ENCODE measurements around the gene PRKN.

The PRKN gene

GRCh38 chr6:162301128-162301527 is 426.4 kb downstream of the PRKN start:
- DNase-seq (ENCODE audit: low spot score), result no peak

DNA sequence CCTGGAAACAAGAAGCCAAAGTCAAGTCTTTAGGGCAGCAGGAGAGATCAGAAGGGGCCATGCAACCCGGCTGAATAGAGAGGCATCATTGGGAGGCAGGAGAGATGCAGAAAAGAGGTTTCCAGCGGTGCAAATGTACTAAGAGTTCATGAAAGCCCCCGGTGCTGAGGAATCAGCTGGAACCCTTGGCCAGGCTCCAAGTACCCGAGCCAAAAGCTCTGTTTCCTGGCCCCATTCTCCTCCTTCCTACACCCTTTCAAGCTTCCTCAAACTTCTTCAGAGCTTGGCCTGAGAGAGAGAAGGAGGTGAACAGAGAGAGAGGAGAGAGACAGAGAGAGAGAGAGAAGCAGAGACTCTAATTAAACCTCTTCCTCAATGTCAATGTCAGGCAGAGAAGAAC is 433.5 kb downstream of the PRKN start:
- no peak for DNase-seq (ENCODE audit: low spot score)

DNA sequence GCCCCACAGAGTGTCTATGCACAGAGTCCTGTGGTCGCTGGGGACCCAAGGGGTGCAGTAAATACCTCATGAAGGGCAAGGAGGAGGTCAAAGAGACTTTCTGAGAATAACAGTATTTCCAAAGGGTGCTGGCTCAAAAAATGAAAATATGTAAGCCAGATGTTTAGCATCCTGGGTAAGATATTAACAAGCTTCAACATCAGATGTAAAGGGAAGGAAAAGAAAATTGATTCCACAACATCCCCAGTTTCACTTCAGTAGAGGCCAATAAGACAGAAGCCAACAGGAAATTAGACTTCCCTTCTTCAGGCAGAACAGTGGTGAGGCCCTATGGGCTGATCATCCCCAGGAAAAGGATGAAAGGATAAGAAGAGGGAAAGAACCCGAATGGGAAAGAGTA is 434.7 kb downstream of the PRKN start:
- DNase-seq (ENCODE audit: low spot score), result no peak

GRCh38 chr6:162290846-162291465 is 436.6 kb downstream of the PRKN start:
- DNase-seq (ENCODE audit: low spot score), result no peak

DNA sequence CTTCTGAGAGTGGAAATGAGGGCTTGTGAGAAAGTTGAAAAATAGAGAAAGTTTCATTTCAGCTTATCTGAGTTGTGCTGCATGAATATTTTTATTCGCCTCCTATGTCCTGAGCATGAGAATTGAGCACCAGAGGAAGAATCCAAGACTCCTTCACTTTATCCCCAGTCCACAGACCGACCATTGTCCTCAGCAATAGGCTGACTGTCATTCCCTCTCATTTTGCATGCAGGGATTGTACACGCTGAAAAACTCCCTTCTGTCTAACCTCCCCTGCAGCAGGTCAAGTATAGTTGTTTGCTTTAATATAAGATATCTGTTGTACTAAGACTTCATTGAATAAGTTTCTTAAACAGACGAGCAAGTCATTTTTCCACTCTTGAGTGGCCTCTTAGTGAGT is 437.6 kb downstream of the PRKN start:
- no peak for DNase-seq (ENCODE audit: low spot score)

DNA sequence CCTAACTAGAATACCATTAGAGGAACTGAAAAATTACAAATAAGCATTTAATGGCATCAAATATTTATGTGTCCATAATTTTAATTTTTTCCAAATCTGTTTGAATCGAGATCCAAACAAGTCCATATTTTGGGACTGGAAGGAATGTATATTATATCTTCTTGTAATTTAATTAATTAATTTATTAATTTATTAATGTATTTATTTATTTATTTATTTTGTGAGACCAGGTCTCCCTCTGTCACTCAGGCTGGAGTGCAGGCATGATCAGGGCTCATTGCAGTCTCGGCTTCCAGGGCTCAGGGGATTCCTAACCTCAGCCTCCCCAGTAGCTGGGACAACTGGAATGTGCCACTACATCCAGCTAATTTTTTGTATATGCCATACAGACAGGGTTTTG is 453.6 kb downstream of the PRKN start:
- DNase-seq (ENCODE audit: low spot score), result no peak

DNA sequence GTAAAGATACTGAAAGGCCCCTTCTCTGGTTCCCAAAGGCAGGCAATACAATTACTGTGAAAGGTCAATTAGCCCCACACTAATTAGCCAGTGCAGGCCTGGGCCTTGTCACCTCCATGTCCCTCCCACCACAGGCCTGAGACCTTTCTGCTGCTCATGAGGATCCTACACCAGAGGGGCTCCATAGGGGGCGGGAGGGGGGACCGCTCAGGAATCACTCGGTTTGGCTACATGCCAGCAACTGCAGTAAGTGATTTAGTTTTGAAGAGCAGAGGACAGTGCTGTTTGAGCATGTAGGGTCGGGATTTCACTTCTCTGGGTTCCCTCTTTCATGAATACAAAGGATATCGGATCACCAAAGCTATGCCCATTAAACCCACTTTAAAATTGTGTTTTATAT is 455.6 kb downstream of the PRKN start:
- DNase-seq (ENCODE audit: low spot score), result no peak

DNA sequence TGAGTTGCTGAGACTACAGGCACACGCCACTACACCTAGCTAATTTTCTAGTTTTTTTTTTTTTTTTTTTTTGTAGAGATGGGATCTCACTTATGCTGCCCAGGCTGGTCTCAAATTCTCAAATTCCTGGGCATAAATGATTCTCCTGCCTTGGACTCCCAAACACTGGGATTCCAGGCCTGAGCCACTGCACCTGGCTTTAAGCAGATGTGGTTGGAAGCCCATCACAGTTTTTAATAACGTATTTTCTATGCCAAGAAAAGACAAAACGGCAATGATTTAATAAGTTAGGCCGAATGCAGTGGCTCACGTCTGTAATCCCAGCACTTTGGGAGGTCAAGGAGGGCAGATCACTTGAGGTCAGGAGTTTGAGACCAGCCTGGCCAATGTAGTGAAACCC is 456.6 kb downstream of the PRKN start:
- no peak for DNase-seq (ENCODE audit: low spot score)

DNA sequence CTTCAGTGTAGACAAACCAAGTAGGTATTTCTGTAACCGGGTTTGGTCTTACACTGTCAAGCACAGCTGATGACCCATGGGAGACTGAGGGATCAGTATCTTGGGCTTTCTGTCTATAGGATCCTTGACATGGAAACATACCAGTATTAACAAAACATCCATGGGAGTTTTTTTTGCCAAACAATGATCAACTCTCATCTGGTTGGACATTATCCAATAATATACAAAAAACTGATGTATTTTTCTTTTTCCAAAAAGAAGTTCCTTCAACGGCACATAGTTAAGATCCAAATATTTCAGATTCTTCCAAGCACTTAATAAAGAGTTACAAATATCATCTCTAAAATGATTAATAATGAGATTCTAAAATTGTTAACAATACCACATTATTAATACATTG is 459.9 kb downstream of the PRKN start:
- DNase-seq (ENCODE audit: low spot score), result no peak

GRCh38 chr6:162267126-162267525 is 460.4 kb downstream of the PRKN start:
- no peak for DNase-seq (ENCODE audit: low spot score)

DNA sequence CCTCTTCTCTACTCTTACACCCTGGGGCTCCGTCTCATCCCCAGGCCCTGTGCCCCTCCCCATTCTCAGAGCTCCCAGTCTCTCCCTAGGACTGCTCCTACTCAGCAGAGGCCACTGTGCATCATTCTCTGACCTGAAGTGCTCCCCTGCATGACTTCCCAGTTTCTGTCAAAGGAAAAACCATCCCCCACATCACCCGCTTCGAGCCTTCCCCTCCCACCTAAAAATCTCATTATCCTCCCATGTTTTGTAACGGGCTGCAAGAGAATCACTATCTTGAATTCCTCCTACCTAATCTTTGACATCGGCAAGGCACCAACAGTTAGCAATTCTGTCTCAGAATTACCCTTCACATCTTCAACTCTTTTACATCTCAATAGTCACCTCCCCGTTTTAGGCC is 463.0 kb downstream of the PRKN start:
- no peak for DNase-seq (ENCODE audit: low spot score)

- no peak for DNase-seq (ENCODE audit: low spot score)
Measured at GRCh38 chr6:162262466-162263196, 464.9 kb downstream of the PRKN start.

DNA sequence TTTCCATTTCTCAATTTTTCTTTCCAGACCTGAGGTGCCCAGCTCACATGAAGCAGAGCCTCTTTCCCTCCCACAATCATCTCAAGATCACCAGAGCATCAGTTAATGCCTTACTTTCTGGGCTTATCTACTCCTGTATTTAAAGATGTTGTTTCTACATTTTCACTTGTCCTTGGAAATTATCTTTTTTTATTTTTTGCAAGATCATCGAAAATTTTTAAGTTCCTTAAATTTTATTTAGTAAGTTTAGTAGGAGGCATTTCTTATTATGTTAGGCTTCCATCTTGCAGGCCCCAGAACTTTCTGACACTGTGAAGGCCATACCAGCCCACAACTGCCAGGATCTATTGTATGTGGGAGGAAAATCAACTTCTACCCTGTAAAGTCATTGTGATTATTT is 466.0 kb downstream of the PRKN start:
- DNase-seq (ENCODE audit: low spot score), result no peak

GRCh38 chr6:162260027-162260426 is 467.5 kb downstream of the PRKN start:
- no peak for DNase-seq (ENCODE audit: low spot score)

GRCh38 chr6:162258647-162259046 is 468.9 kb downstream of the PRKN start:
- no peak for DNase-seq (ENCODE audit: low spot score)

GRCh38 chr6:162256361-162256760 is 471.2 kb downstream of the PRKN start:
- no peak for DNase-seq (ENCODE audit: low spot score)

DNA sequence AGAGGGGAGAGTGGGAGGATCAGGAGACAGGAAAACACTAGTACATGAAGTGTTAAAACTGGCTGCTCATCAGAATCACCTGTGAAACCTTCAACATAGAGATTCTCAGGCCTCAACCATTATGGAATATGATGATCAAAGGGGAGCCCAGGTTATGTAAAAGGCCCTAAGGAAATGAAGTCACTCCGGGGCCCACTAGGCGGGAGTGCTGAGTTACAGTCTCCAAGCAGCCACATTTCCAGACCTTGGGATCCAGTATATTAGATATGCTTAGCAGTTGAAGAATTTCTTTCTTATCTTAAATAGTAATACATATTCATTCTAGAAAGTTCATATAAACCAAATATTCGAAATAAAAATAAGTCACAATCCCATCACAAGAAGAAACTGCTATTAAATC is 476.3 kb downstream of the PRKN start:
- no peak for DNase-seq (ENCODE audit: low spot score)

GRCh38 chr6:162249907-162250642 is 477.5 kb downstream of the PRKN start:
- no peak for DNase-seq (ENCODE audit: low spot score)

GRCh38 chr6:162245830-162246420 is 481.6 kb downstream of the PRKN start:
- no peak for DNase-seq (ENCODE audit: low spot score)

DNA sequence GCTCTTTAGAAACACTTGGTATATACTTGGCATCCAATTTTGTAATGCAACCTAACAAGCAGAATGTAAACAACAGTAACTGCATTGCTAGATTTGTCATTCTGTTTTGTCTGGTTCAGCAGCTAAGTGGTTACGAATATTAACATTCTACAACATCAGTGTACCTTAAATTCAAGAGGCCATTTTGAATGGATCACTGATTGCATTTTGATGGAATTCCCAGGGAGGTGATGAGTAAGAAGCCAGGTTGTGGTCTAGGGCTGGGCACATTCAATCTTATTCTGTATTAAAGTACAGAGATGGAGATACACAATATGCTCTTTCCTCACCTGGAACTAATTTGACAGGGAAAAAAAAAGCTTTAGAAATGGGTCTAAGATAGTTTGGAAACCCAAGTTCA is 483.5 kb downstream of the PRKN start:
- no peak for DNase-seq (ENCODE audit: low spot score)

DNA sequence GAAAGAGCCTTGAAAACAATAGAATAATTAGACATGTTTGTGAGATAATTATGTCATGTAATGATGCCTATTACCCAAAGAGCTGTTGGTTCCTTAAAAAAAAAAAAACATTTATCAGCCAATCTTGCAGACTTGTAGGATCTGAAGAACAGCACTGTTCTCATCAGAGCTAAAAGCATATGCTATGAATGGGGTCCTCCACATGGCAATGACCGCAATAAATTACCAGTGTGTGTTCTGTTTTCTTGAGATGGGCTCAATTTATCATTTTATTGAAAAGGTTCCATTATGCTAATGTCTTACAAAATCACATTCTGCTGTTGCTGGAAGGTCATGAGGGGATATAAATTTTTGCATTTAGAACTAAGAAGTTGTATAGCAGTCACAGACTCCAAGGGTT is 484.7 kb downstream of the PRKN start:
- no peak for DNase-seq (ENCODE audit: low spot score)

- DNase-seq (ENCODE audit: low spot score), result no peak
Measured at GRCh38 chr6:162239330-162239729, 488.2 kb downstream of the PRKN start.

GRCh38 chr6:162238675-162239074 is 488.9 kb downstream of the PRKN start:
- no peak for DNase-seq (ENCODE audit: low spot score)

Data from NAMALWA (cell line).